Suprapubic skin (tissue), 4 donors: ENCODE measurements around the gene CDC14C.

ENCODE experiments used
- EP300 ChIP-seq: sonication (generic); formaldehyde crosslinking; IDR thresholded peaks from one replicate; pipeline ENCODE4 v1.6.1; 2017; ENCODE audit warnings: antibody characterized with exemption
- POLR2A ChIP-seq, 2 donors: fragments of 450-650 bp; IDR thresholded peaks; one replicate each; pipeline ENCODE4 v1.6.1; 2017; ENCODE audit warnings: antibody characterized with exemption in 2 of 2, mild to moderate bottlenecking in 2 of 2, moderate library complexity in 2 of 2
- POLR2AphosphoS5 ChIP-seq, 3 donors: sonication (generic); formaldehyde crosslinking; IDR thresholded peaks; one replicate each; pipeline ENCODE4 v1.6.1; 2017; ENCODE audit warnings: antibody characterized with exemption in 3 of 3
- TF ChIP-seq, protein P1 (sequence below), 2 donors: fragments of 200-600 bp in 1 of 2; fragments of 450-650 bp in 1 of 2; sonication (generic) in 1 of 2; IDR thresholded peaks; one replicate each; pipeline ENCODE4 v1.5.1; 2016 to 2019; ENCODE audit warnings: antibody characterized with exemption in 2 of 2, mild to moderate bottlenecking in 1 of 2, moderate library complexity in 1 of 2

DNA sequence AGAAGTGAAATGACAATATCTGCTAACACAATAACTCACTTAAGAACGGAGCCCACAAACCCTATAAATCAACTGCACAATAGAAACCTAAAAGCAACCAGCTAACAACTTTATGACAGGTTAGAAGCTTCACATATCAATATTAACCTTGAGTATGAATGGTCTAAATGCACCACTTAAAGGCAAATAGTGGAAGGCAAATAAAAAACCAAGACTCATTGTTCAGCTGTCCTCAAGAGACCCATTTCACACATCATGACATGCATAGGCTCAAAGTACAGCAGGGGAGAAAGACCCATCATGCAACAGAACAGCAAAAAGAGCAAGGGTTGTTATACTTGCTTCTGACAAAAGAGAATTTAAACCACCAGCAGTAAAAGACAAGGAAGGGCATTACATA, 46.8 kb downstream of the CDC14C start:
- TF ChIP-seq, protein P1, sequence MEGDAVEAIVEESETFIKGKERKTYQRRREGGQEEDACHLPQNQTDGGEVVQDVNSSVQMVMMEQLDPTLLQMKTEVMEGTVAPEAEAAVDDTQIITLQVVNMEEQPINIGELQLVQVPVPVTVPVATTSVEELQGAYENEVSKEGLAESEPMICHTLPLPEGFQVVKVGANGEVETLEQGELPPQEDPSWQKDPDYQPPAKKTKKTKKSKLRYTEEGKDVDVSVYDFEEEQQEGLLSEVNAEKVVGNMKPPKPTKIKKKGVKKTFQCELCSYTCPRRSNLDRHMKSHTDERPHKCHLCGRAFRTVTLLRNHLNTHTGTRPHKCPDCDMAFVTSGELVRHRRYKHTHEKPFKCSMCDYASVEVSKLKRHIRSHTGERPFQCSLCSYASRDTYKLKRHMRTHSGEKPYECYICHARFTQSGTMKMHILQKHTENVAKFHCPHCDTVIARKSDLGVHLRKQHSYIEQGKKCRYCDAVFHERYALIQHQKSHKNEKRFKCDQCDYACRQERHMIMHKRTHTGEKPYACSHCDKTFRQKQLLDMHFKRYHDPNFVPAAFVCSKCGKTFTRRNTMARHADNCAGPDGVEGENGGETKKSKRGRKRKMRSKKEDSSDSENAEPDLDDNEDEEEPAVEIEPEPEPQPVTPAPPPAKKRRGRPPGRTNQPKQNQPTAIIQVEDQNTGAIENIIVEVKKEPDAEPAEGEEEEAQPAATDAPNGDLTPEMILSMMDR (IDR thresholded peaks at IDR 0.05), result no peak
- TF ChIP-seq POLR2A (IDR thresholded peaks at IDR 0.05), result no peak
- no peak for TF ChIP-seq POLR2AphosphoS5 (IDR thresholded peaks at IDR 0.05)
- no peak for TF ChIP-seq EP300
